Epithelial cell of esophagus (primary cell): ENCODE results near the gene RAB27A.
"Not testable (repeated sequence)": the region's sequence is repeated elsewhere in the genome, so short reads cannot be mapped to it uniquely, and the experiment has no call there.

Experiments used
- DNase-seq: peaks from one replicate; pipeline ENCODE4 v3.0.0; 2010; ENCODE audit warnings: low read depth
- H3K4me3 ChIP-seq: 2 replicates; pipeline ENCODE4 v1.5.1; 2011; ENCODE audit warnings: mild to moderate bottlenecking, low read length, control low read depth
- CTCF ChIP-seq: IDR thresholded peaks from 2 replicates; pipeline ENCODE4 v1.5.1; 2011; ENCODE audit warnings: low read depth, mild to moderate bottlenecking, low read length, control low read depth, inconsistent platforms; ENCODE audit not compliant: insufficient read depth; ENCODE audit errors: missing control alignments

RAB27A gene

GRCh38 chr15:55257012-55257670 lies 32.5 kb downstream of the RAB27A start:
- no peak for TF ChIP-seq CTCF

GRCh38 chr15:55256281-55257011 lies 33.2 kb downstream of the RAB27A start:
- TF ChIP-seq CTCF = no peak
- H3K4me3 ChIP-seq = no peak overlapping the region
- DNase-seq = peak; percentile 41

More at GRCh38 chr15:55257012-55257670, 32.5 kb downstream of the RAB27A start:
- H3K4me3 ChIP-seq = no peak overlapping the region
- DNase-seq = no peak

- DNase-seq = no peak
- TF ChIP-seq CTCF = no peak
- H3K4me3 ChIP-seq = no peak overlapping the region
Observed at GRCh38 chr15:55255714-55256113, 33.9 kb downstream of the RAB27A start.

- H3K4me3 ChIP-seq = no peak overlapping the region
- no peak for DNase-seq
- no peak for TF ChIP-seq CTCF
Observed at GRCh38 chr15:55254916-55255679, 34.5 kb downstream of the RAB27A start.

- peak; percentile 65 for DNase-seq
- no peak for TF ChIP-seq CTCF
- H3K4me3 ChIP-seq = no peak overlapping the region
Observed at GRCh38 chr15:55253580-55253979, 36.0 kb downstream of the RAB27A start.

- DNase-seq, H3K4me3 ChIP-seq: not testable (repeated sequence)
Observed at GRCh38 chr15:55252201-55252600, 37.4 kb downstream of the RAB27A start.

- no peak overlapping the region for H3K4me3 ChIP-seq
- DNase-seq = no peak
- no peak for TF ChIP-seq CTCF
Observed at GRCh38 chr15:55250941-55251340, 38.7 kb downstream of the RAB27A start.
